ENCODE results near the gene ZNF587.
A peak's percentile ranks its signal among the peaks of the same experiment; 100 is the strongest.
"Not testable (repeated sequence)": the region's sequence is repeated elsewhere in the genome, so short reads cannot be mapped to it uniquely, and the experiment has no call there.

Gene ZNF587

GRCh38 chr19:57873883-57874799, 24.5 kb downstream of the ZNF587 start:
- not testable (repeated sequence) for DNase-seq (ENCODE audit: insufficient read length, low spot score); FAIRE-seq

GRCh38 chr19:57886046-57886445, 36.4 kb downstream of the ZNF587 start:
- FAIRE-seq = no peak

GRCh38 chr19:57887195-57887941, 37.7 kb downstream of the ZNF587 start:
- DNase-seq (ENCODE audit: insufficient read length, low spot score) (no peak), FAIRE-seq (no peak)

More at GRCh38 chr19:57886046-57886445, 36.4 kb downstream of the ZNF587 start:
- no peak for DNase-seq (ENCODE audit: insufficient read length, low spot score)

GRCh38 chr19:57888107-57888559, 38.5 kb downstream of the ZNF587 start:
- no peak for DNase-seq (ENCODE audit: insufficient read length, low spot score)
- peak; percentile 44 for FAIRE-seq

DNA sequence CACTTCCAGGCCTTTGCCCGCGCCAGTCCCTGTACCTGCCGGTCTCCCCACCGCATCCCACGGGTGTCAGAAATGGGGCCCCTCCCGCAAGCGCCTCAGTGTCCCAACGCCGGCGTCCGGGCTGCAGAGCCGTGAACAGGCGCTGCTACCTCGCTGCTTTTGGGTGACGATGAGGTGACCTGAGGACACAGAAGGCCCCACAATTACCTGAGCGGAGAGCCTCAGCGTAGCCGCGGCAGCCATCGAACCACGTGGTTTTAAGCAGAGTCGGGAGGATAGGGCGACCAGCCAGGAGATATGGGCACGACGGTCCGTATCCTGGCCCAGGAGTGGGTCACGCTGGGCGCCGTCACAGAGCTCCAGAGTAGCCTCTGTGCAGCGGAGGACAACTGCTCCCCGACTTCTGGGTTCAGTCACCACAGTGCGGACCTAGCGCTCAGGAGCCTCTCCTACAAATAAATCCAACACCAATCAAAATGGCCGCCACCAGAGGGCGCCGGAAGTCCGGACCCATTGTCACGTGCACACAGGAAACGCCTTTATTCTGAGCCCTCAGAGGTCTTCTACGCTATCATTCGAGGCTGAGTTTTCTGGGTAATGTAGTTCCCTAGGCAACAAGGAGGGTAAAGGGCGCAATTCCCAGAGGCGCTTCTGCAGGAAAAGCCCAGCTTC, 39.0 kb downstream of the ZNF587 start, which contains the start of gene ZNF814:
Gene ZNF814 (minus strand): TSS at position 478 of the 672 bp plus-strand sequence. CDS start 235 bp downstream, at position 243.
- DNase-seq (ENCODE audit: insufficient read length, low spot score) (peak; percentile 54), FAIRE-seq (no peak)

GRCh38 chr19:57890706-57891105, 41.0 kb downstream of the ZNF587 start:
- not testable (repeated sequence) for FAIRE-seq; DNase-seq (ENCODE audit: insufficient read length, low spot score)

GRCh38 chr19:57900311-57900710, 50.7 kb downstream of the ZNF587 start:
- DNase-seq (ENCODE audit: insufficient read length, low spot score) (no peak), FAIRE-seq (no peak)

DNA sequence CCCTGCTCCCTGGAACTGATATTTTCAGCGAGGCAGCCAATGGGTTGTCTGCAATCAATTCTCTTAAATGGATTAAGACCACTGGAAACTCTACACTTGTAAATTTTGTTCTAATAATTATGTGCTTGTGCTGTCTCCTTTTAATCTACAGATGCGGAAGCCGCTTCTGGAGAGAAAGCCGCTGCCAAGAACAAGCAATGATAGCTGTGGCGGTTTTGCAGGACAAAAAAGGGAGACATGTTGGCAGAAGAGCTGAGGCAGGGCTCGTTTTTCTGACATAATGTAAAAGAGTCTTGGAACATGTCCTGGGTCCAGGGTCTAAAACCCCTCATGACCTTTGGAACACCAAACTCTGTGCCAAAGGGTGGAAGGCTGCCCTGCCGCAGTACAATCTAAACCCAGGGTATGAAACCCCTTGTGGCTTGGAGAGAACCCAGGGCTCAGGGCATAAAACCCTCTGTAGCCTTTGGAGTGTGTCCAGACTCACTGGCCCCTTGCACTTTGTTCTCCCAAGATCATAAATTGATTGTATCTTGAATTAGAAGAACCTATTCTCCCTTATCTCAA, 54.0 kb downstream of the ZNF587 start:
- FAIRE-seq (no peak), DNase-seq (ENCODE audit: insufficient read length, low spot score) (no peak)

- no peak for FAIRE-seq
- DNase-seq (ENCODE audit: insufficient read length, low spot score) = no peak
These were observed 55.6 kb downstream of the ZNF587 start for GRCh38 chr19:57905258-57905657.

DNA sequence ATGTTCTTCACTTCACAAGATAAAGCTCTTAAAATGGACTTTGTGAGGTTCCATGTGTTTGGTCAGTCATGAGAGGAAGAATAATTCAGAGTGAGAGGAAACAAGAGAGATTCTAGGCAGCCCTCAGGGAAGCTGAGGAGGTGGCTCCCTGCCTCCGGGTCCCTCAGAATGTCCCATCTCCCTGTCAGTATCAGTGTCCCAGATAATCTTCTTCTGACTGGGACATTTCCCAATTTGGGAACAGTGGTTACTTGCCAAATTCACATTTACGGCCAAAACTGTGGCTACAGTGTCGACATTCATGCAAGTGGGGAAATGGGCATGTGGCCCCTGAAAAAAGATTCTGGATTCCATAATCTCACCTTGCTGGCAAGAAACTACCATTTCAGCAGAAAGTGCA, 57.7 kb downstream of the ZNF587 start:
- FAIRE-seq = no peak

GRCh38 chr19:57914531-57914930, 64.9 kb downstream of the ZNF587 start:
- FAIRE-seq (no peak), DNase-seq (ENCODE audit: insufficient read length, low spot score) (no peak)

More for the DNA sequence above, 57.7 kb downstream of the ZNF587 start:
- no peak for DNase-seq (ENCODE audit: insufficient read length, low spot score)
